CD14-positive monocyte (primary cell): ENCODE measurements around the gene KRT75. TPM values are rescaled to one million over a fixed set of nuclear protein-coding genes. Genes with fewer than 3 reads are reported as not detected.

ENCODE experiments used
- DNase-seq, 3 donors: peaks; one replicate each; pipeline ENCODE4 v3.0.0-alpha.2; 2011 to 2022
- H2AFZ ChIP-seq: 2 replicates; pipeline ENCODE4 v1.6.0; 2012; ENCODE audit warnings: mild to moderate bottlenecking, low read depth, low read length, inconsistent platforms; ENCODE audit not compliant: insufficient read depth, poor library complexity, severe bottlenecking
- H3K27ac ChIP-seq, 2 donors: 1 replicate in 1 of 2; 2 replicates in 1 of 2; pipeline ENCODE4 v1.5.1; 2012 to 2013; ENCODE audit warnings: low read length in 2 of 2, control low read depth in 1 of 2, inconsistent platforms in 1 of 2, low read depth in 1 of 2, mild to moderate bottlenecking in 1 of 2
- H3K27me3 ChIP-seq, 2 donors: one replicate each; pipeline versions ENCODE4 v1.6.0 to v1.6.1; 2011 to 2013; ENCODE audit warnings: low read length in 2 of 2; ENCODE audit not compliant: control insufficient read depth in 2 of 2, insufficient read depth in 2 of 2
- H3K36me3 ChIP-seq, 2 donors: replicated peaks in 1 of 2; 1 replicate in 1 of 2; 2 replicates in 1 of 2; pipeline versions ENCODE4 v1.5.1 to v1.6.1; 2012 to 2013; ENCODE audit warnings: low read length in 2 of 2, control low read depth in 1 of 2, inconsistent platforms in 1 of 2, mild to moderate bottlenecking in 1 of 2; ENCODE audit not compliant: insufficient read depth in 2 of 2, control insufficient read depth in 1 of 2
- H3K4me1 ChIP-seq, 2 donors: 1 replicate in 1 of 2; 2 replicates in 1 of 2; pipeline versions ENCODE4 v1.5.1 to v1.6.1; 2012 to 2013; ENCODE audit warnings: low read length in 2 of 2, control low read depth in 1 of 2, inconsistent platforms in 1 of 2, mild to moderate bottlenecking in 1 of 2, moderate library complexity in 1 of 2; ENCODE audit not compliant: insufficient read depth in 2 of 2, control insufficient read depth in 1 of 2
- H3K4me2 ChIP-seq: replicated peaks from 2 replicates; pipeline ENCODE3; 2012; ENCODE audit warnings: low read length, moderate library complexity, mild to moderate bottlenecking; ENCODE audit not compliant: poor library complexity, severe bottlenecking; ENCODE audit errors: extremely low read depth
- H3K4me3 ChIP-seq, 3 experiments: fragments of 200-600 bp in 1 of 3; sonication (generic) in 1 of 3; replicated peaks in 1 of 3; 1 replicate in 2 of 3; 2 replicates in 1 of 3; pipeline ENCODE4 v1.5.1; 2011 to 2013; ENCODE audit warnings: low read length in 3 of 3, mild to moderate bottlenecking in 3 of 3, control low read depth in 2 of 3, low read depth in 2 of 3, inconsistent platforms in 1 of 3, moderate library complexity in 1 of 3
- H3K79me2 ChIP-seq: 2 replicates; pipeline ENCODE4 v1.6.0; 2012; ENCODE audit warnings: mild to moderate bottlenecking, control low read depth, inconsistent platforms, low read length, moderate library complexity; ENCODE audit not compliant: insufficient read depth
- H3K9ac ChIP-seq: 2 replicates; pipeline ENCODE4 v1.6.0; 2017; ENCODE audit warnings: low read length, mild to moderate bottlenecking; ENCODE audit not compliant: insufficient read depth, poor library complexity, severe bottlenecking
- H3K9me3 ChIP-seq, 2 donors: replicated peaks in 1 of 2; 1 replicate in 1 of 2; 2 replicates in 1 of 2; pipeline versions ENCODE4 v1.5.1 to v1.6.1; 2012 to 2013; ENCODE audit warnings: low read length in 2 of 2, control low read depth in 1 of 2; ENCODE audit not compliant: control insufficient read depth in 1 of 2, insufficient read depth in 1 of 2
- H4K20me1 ChIP-seq: 2 replicates; pipeline ENCODE4 v1.6.0; 2012; ENCODE audit warnings: mild to moderate bottlenecking, low read length, control low read depth, moderate library complexity; ENCODE audit not compliant: insufficient read depth
- H3K27ac Mint-ChIP-seq, 7 donors: one replicate each; pipeline ENCODE4 v1.8.0; 2020; ENCODE audit warnings: mild to moderate bottlenecking in 7 of 7, mixed read lengths in 7 of 7, moderate library complexity in 6 of 7, inconsistent platforms in 2 of 7
- H3K27me3 Mint-ChIP-seq, 3 donors: one replicate each; pipeline ENCODE4 v1.8.0; 2021 to 2022; ENCODE audit warnings: low read depth in 3 of 3, mild to moderate bottlenecking in 3 of 3, mixed read lengths in 3 of 3, moderate library complexity in 3 of 3, inconsistent platforms in 1 of 3
- H3K36me3 Mint-ChIP-seq, 2 donors: one replicate each; pipeline ENCODE4 v1.8.0; 2020; ENCODE audit warnings: mixed read lengths in 2 of 2, inconsistent platforms in 1 of 2, mild to moderate bottlenecking in 1 of 2
- H3K4me1 Mint-ChIP-seq: one replicate; pipeline ENCODE4 v1.8.0; 2020; ENCODE audit warnings: mild to moderate bottlenecking, mixed read lengths
- H3K4me3 Mint-ChIP-seq, 2 donors: one replicate each; pipeline ENCODE4 v1.8.0; 2020; ENCODE audit warnings: mild to moderate bottlenecking in 2 of 2, mixed read lengths in 2 of 2, moderate library complexity in 1 of 2
- H3K9me3 Mint-ChIP-seq, 7 donors: one replicate each; pipeline ENCODE4 v1.8.0; 2020 to 2022; ENCODE audit warnings: mixed read lengths in 7 of 7, mild to moderate bottlenecking in 6 of 7, moderate library complexity in 6 of 7, inconsistent platforms in 2 of 7
- WGBS: methylation state at CpG from one replicate; pipeline ENCODE4 v1.1.5; 2013; ENCODE audit warnings: missing lambda C conversion rate; ENCODE audit not compliant: insufficient coverage; 5-methylcytosine and 5-hydroxymethylcytosine counted together
- intact Hi-C, 2 donors: fragments of 100-400 bp; cut with micrococcal nuclease; formaldehyde crosslinking; loops; one replicate each; pipeline versions ENCODE4 v1.15.0 to v1.15.1; 2023
- polyA plus RNA-seq, 3 donors: library from polyadenylated mRNA; depleted of rRNA in 1 of 3; unstranded in 2 of 3; stranded (reverse) in 1 of 3; fragments of 300-500 nt in 2 of 3; fragments of >200 nt in 1 of 3; fragmentation: Illumina TruSeq in 2 of 3; gene quantifications; 1 replicate in 2 of 3; 2 replicates in 1 of 3; pipeline ENCODE4 v1.2.3, GENCODE V29; 2012 to 2021
- TF ChIP-seq, protein P1 (sequence below): fragments of 200-600 bp; IDR thresholded peaks from one replicate; pipeline ENCODE4 v1.8.0; 2022; ENCODE audit warnings: antibody characterized with exemption, mild to moderate bottlenecking

KRT75 gene
- polyA plus RNA-seq, 3 donors: not detected

DNA sequence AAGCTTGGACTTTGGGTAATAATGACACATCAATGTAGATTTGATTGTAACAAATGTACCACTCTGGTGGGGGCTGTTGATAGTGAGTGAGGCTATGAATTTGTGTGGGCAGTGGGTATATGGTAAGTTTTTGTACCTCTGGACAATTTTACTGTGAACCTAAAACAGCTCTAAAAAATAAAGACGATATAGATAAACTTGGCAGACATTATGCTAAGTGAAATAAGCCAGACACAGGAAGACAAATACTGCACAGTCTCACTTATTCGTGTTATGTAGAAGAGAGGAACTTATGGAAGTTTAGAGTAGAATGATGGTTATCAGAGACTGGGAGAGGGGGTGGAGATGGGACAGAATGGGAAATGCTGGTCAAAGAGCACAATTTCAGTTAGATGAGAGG lies 30.7 kb upstream of the KRT75 start:
- Mint-ChIP-seq H3K4me3 (no peak overlapping the region), H3K27me3 (peaks cover 4 to 26% (median 8%) of the 10 kb centered on the region in 3 donors), H3K9me3 (peaks cover 0 to 1% (median 0%) of the 10 kb centered on the region in 7 donors), H3K36me3 (no peaks in the 10 kb centered on the region), H3K4me1 (no peaks in the 10 kb centered on the region), H3K27ac (no peak overlapping the region)
- no peak for DNase-seq
- Histone ChIP-seq H3K27ac (no peak overlapping the region), H3K9ac (no peak overlapping the region), H3K9me3 (no peaks in the 10 kb centered on the region), H3K27me3 (peaks cover 3% of the 10 kb centered on the region in 2 donors), H3K79me2 (no peaks in the 10 kb centered on the region), H3K4me1 (no peaks in the 10 kb centered on the region), H3K4me3 (no peak overlapping the region), H4K20me1 (no peaks in the 10 kb centered on the region), H3K4me2 (no peak overlapping the region), H3K36me3 (no peaks in the 10 kb centered on the region), H2AFZ (no peak overlapping the region)
- TF ChIP-seq, protein P1, sequence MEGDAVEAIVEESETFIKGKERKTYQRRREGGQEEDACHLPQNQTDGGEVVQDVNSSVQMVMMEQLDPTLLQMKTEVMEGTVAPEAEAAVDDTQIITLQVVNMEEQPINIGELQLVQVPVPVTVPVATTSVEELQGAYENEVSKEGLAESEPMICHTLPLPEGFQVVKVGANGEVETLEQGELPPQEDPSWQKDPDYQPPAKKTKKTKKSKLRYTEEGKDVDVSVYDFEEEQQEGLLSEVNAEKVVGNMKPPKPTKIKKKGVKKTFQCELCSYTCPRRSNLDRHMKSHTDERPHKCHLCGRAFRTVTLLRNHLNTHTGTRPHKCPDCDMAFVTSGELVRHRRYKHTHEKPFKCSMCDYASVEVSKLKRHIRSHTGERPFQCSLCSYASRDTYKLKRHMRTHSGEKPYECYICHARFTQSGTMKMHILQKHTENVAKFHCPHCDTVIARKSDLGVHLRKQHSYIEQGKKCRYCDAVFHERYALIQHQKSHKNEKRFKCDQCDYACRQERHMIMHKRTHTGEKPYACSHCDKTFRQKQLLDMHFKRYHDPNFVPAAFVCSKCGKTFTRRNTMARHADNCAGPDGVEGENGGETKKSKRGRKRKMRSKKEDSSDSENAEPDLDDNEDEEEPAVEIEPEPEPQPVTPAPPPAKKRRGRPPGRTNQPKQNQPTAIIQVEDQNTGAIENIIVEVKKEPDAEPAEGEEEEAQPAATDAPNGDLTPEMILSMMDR: no peak
- intact Hi-C loops: no loop called here
- WGBS: 100% methylated on average over 1 of the region's 2 CpGs

DNA sequence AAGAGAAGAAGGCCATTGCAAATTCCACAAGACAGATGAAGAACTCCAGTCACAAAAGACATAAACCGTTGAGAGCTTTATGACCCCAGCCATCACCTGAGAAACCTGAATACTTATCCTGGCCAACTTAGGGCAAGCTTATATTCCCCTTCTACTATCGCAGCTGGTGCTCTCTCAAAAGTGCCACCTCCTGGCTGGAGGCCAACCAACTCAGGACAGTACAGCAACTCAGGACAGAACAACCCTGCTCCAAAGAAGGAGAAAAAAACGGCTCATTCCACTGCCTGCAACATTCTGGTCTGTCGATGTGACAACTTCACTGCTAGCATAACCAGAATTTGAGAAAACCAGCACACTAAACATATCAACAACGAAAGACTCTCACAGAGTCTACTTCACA lies 27.5 kb upstream of the KRT75 start:
- Histone ChIP-seq H3K4me3 (no peak overlapping the region), H3K27ac (no peak overlapping the region), H3K79me2 (no peaks in the 10 kb centered on the region), H3K27me3 (peaks cover 3% of the 10 kb centered on the region in 2 donors), H3K9me3 (no peaks in the 10 kb centered on the region), H3K4me1 (no peaks in the 10 kb centered on the region), H3K9ac (no peak overlapping the region), H3K36me3 (no peaks in the 10 kb centered on the region), H2AFZ (no peak overlapping the region), H4K20me1 (no peaks in the 10 kb centered on the region), H3K4me2 (no peak overlapping the region)
- TF ChIP-seq, protein P1: no peak
- Mint-ChIP-seq H3K36me3 (no peaks in the 10 kb centered on the region), H3K9me3 (peaks cover 0 to 3% (median 0%) of the 10 kb centered on the region in 7 donors), H3K27me3 (peaks cover 5 to 24% (median 14%) of the 10 kb centered on the region in 3 donors), H3K4me3 (no peak overlapping the region), H3K27ac (peak overlapping the region in 1 of 7 donors; percentile 9), H3K4me1 (no peaks in the 10 kb centered on the region)
- intact Hi-C loops: no loop called here
- DNase-seq: no peak
- 84% methylated on average over 4 of the region's 5 CpGs for WGBS
